Right renal pelvis (tissue), 4 donors: Measurements from ENCODE around the gene BABAM1. TPM values are rescaled to one million over a fixed set of nuclear protein-coding genes. Genes with fewer than 3 reads are reported as not detected.
"Not testable (repeated sequence)": the region's sequence is repeated elsewhere in the genome, so short reads cannot be mapped to it uniquely, and the experiment has no call there.

Experiments used
- DNase-seq, 4 donors: peaks; one replicate each; pipeline ENCODE4 v3.0.0-alpha.2; 2013; ENCODE audit warnings: low read depth in 4 of 4, low spot score in 3 of 4, missing footprints in 1 of 4
- polyA plus RNA-seq, 4 donors: library from polyadenylated mRNA; unstranded; fragments of 120-200 nt; gene quantifications; one replicate each; pipeline ENCODE4 v1.2.1, GENCODE V29; 2013; ENCODE audit not compliant: insufficient read length in 4 of 4

The BABAM1 gene
- polyA plus RNA-seq, 4 donors: 93.4 to 109 (median 99.6) TPM

DNA sequence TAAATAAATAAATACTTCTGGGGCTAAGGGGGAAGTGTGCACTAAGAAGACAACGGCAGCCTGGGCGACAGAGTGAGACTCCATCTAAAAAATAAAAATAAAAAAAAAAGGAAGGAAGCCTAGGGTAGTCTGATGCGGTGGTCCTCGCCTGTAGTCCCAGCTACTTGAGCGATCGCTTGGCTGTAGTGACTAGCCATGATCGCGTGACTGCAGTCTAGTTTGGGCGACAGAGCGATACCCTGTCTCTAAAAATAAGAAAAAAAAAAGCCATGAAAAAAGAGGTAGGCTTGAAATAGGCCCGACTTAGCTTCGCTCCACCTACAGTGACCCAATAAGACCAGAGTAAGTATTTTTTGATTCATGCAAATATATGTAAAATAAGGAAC lies 661 bp upstream of the BABAM1 start:
- no peak for DNase-seq

DNA sequence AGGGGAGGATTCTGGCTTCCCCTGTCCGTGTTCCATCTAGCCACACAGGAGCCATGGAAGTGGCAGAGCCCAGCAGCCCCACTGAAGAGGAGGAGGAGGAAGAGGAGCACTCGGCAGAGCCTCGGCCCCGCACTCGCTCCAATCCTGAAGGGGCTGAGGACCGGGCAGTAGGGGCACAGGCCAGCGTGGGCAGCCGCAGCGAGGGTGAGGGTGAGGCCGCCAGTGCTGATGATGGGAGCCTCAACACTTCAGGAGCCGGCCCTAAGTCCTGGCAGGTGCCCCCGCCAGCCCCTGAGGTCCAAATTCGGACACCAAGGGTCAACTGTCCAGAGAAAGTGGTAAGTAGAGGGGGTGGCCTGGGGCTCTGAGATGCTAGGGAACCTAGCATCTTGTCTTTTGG lies 1.5 kb downstream of the BABAM1 start:
- DNase-seq: no peak

DNA sequence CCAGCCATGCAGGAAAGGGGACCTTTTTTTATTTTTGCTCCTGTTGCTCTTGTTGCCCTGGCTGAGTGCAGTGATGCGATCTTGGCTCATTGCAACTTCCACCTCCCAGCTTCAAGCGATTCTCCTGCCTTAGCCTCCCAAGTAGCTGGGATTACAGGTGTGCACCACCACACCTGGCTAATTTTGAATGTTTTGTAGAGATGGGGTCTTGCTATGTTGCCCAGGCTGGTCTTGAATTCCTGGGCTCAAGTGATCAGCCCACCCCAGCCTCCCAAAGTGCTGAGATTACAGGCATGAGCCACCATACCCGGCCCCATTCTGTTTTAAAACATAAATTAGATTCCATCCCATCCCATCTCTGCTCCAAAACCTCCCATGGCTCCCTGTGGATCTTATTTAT lies 7.6 kb downstream of the BABAM1 start:
- DNase-seq: not testable (repeated sequence)

- no peak for DNase-seq
Measured at GRCh38 chr19:17275441-17276175, 8.4 kb downstream of the BABAM1 start.

DNA sequence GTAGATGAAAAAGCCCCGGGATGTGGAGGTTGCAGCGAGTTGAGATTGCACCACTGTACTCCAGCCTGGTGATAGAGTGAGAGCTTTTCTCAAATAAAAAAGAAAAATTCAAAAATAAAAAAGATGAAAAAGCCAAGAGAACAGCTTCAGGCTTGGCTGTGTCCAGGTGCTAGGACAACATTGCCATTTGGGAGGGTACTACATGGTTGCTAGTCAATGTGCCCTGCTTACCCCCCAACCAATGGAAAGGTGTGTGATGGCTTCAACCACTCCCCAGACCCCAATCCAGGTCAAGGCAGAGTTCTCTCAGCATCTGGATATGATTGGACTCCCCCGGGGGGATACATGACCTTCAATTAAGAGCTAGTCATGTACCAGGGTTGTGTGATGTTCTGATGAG lies 12.2 kb downstream of the BABAM1 start:
- DNase-seq: no peak

- no peak for DNase-seq
Measured at GRCh38 chr19:17281391-17282304, 14.4 kb downstream of the BABAM1 start, which contains the start of gene ANKLE1. ANKLE1 (plus strand) TSS chr19:17281901; CDS start chr19:17281921, 20 bp downstream.

DNA sequence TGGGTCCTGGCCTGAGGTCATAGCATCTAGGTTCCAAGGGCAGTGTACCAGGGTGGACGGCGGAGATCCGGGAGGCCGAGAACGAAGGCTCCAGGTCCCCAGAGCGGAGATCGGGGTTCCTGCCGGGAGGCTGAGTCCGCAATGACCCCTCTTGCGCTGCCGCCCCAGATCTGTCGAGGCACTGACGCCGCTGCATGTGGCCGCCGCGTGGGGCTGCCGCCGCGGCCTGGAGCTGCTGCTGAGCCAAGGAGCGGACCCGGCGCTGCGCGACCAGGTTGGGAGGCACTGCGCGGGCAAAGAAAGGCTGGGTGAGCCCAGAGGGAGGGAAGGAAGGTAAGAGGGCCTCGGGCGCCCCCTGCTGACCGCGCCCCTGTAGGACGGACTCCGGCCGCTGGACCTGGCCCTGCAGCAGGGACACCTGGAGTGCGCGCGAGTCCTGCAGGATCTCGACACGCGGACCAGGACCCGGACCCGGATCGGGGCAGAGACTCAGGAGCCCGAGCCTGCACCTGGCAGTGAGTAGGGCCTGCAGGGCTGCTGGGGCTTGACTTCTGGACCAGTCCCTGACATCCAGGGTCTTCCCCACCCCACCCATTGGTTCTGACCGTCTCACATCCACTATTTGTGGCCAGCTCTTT lies 15.4 kb downstream of the BABAM1 start:
- peak; percentile 54 to 73 (median 66) for DNase-seq

GRCh38 chr19:17283504-17283996 lies 16.3 kb downstream of the BABAM1 start:
- no peak for DNase-seq

DNA sequence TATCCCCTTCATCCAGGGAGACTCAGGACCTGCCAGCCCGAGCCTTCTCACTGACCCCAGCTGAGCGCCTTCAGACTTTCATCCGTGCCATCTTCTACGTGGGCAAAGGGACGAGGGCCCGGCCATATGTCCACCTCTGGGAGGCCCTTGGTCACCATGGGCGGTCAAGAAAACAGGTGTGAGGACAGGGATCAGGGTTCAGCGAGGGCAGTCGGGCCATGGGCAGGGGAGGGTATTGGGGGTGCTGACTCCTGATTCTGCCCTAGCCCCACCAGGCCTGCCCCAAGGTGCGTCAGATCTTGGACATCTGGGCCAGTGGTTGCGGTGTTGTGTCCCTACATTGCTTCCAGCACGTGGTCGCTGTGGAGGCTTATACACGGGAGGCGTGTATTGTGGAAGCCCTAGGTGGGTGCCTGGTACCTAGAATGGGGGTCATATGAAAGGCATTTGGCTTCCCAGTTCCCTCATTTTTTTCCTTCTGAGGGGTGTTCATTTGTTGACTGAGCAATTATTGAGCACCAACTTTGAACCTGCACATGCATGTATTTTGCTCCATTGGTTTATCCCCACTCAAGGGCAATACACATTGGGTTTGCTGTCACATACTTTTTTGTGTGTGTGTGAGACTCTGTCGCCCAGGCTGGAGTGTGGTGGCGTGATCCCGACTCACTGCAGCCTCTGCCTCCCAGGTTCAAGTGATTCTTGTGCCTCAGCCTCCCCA lies 18.3 kb downstream of the BABAM1 start:
- DNase-seq: no peak

GRCh38 chr19:17286263-17286662 lies 19.0 kb downstream of the BABAM1 start:
- no peak for DNase-seq

- no peak for DNase-seq
Measured at GRCh38 chr19:17286752-17287151, 19.5 kb downstream of the BABAM1 start.

- peak in 2 of 4 donors; percentile 42 to 53 for DNase-seq
Measured at GRCh38 chr19:17289489-17289888, 22.2 kb downstream of the BABAM1 start.

DNA sequence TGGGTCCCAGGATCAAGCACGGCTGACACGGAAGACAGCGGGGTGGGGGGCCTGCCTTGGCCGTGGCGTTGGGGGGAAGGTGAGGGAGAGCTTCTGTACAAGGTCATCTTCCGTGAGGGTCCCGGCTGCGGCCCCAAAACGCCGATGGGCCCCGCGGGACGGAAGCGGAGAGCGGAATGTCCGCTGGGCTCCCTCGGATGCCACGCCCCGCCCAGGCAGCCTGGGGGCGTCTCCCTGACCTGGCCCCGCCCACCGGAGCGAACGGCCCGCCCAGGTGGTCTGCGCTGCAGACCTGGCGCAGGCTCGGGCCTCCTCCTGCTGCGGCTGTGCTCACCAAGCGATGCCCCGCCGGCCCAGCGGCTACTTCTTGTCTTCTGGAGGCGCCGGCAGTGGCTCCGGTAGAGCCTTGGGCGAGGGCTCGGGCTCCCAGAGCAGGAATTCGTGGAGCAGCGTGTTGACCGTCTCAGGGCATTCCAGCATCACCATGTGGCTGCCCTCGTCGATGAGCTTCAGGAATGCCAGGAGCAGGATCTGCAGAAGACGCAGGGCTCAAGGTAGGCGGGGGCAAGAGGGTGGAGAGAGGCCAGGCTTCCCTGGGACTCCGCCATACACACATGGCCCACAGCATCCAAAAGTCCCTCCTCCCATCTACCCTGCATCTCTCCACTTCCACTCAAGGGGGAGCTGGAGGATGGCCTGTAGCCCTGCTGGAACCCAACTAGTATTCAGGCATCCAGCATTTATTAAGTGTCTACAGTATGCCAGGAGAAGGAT lies 25.2 kb downstream of the BABAM1 start:
- peak; percentile 64 to 68 (median 65) for DNase-seq

GRCh38 chr19:17293605-17294004 lies 26.4 kb downstream of the BABAM1 start:
- DNase-seq: no peak

GRCh38 chr19:17294051-17294891 lies 27.0 kb downstream of the BABAM1 start:
- no peak for DNase-seq

DNA sequence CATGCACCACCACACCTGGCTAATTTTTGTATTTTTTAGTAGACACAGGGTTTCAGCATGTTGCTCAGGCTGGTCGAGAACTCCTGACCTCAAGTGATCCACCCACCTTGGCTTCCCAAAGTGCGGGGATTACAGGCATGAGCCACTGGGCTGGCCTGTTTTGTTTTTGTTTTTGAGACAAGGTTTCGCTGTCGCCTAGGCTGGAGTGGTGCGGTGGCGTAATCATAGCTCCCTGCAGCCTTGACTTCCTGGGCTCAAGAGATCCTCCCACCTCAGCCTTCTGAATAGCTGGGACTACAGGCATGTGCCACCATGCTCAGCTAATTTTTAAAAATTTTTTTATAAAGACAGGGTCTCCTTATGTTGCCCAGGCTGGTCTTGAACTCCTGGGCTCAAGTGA lies 28.3 kb downstream of the BABAM1 start:
- not testable (repeated sequence) for DNase-seq

GRCh38 chr19:17296273-17296672 lies 29.0 kb downstream of the BABAM1 start:
- DNase-seq: no peak

- no peak for DNase-seq
Measured at GRCh38 chr19:17296976-17297375, 29.7 kb downstream of the BABAM1 start.
